ENCODE results near the gene VSIG10.
A peak's percentile ranks its signal among the peaks of the same experiment; 100 is the strongest.

DNA sequence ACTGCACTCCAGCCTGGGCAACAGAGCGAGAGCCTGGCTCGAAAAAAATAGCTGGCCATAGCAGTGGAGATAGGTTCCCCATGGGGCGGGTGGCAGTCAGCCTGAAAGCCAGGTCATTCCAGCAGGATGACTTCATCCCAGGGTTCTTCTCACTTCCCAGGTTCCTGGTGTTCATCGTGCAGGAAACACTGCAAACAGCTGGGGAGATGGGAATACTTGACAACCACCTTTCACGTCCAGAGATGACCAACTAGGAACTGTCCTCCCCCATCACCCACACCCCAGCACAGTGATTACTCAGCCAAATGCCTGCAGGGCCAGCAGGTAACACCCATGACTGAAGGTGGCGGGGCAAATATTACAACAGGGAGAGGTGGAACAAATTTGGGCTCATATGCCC lies 1.7 kb downstream of the VSIG10 start:
- TF ChIP-seq EP300 (IDR thresholded peaks at IDR 0.05; ENCODE audit: borderline replicate concordance) (no peak), RAD21 (IDR thresholded peaks at IDR 0.05; ENCODE audit: low read depth) (0 out of 2 replicates have a peak, but pooled peaks have one; percentile 0), FOXM1 (IDR thresholded peaks at IDR 0.05; ENCODE audit: borderline replicate concordance, low read depth) (no peak), YY1 (IDR thresholded peaks at IDR 0.05; ENCODE audit: low read depth) (no peak), CEBPB (IDR thresholded peaks at IDR 0.05) (no peak), TEAD4 (IDR thresholded peaks at IDR 0.05) (no peak), TAF1 (IDR thresholded peaks at IDR 0.05; ENCODE audit: low read depth) (no peak), EGR1 (IDR thresholded peaks at IDR 0.05) (no peak), TCF12 (IDR thresholded peaks at IDR 0.05; ENCODE audit: low read depth) (no peak)
- TF ChIP-seq, protein P1, sequence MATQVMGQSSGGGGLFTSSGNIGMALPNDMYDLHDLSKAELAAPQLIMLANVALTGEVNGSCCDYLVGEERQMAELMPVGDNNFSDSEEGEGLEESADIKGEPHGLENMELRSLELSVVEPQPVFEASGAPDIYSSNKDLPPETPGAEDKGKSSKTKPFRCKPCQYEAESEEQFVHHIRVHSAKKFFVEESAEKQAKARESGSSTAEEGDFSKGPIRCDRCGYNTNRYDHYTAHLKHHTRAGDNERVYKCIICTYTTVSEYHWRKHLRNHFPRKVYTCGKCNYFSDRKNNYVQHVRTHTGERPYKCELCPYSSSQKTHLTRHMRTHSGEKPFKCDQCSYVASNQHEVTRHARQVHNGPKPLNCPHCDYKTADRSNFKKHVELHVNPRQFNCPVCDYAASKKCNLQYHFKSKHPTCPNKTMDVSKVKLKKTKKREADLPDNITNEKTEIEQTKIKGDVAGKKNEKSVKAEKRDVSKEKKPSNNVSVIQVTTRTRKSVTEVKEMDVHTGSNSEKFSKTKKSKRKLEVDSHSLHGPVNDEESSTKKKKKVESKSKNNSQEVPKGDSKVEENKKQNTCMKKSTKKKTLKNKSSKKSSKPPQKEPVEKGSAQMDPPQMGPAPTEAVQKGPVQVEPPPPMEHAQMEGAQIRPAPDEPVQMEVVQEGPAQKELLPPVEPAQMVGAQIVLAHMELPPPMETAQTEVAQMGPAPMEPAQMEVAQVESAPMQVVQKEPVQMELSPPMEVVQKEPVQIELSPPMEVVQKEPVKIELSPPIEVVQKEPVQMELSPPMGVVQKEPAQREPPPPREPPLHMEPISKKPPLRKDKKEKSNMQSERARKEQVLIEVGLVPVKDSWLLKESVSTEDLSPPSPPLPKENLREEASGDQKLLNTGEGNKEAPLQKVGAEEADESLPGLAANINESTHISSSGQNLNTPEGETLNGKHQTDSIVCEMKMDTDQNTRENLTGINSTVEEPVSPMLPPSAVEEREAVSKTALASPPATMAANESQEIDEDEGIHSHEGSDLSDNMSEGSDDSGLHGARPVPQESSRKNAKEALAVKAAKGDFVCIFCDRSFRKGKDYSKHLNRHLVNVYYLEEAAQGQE (IDR thresholded peaks at IDR 0.05; ENCODE audit: low read depth), result no peak

Data from Ishikawa (cell line).